ENCODE data around the gene ETV6.

Gene ETV6

GRCh38 chr12:11787437-11787836 lies 138.0 kb downstream of the ETV6 start:
- no peak for DNase-seq (ENCODE audit: low read depth, low spot score)
- H3K4me3 ChIP-seq (ENCODE audit: low read depth, low read length): no peak overlapping the region
- TF ChIP-seq CTCF (IDR thresholded peaks at IDR 0.05; ENCODE audit: low read depth, low read length): no peak
- in situ Hi-C loops (cut with HindIII; ENCODE audit: low sequenced_read_pairs): no loop called here

- TF ChIP-seq CTCF (IDR thresholded peaks at IDR 0.05; ENCODE audit: low read depth, low read length): no peak
Measured at GRCh38 chr12:11787933-11788849, 138.7 kb downstream of the ETV6 start.

GRCh38 chr12:11793921-11794710 lies 144.6 kb downstream of the ETV6 start:
- no peak overlapping the region for H3K4me3 ChIP-seq (ENCODE audit: low read depth, low read length)
- in situ Hi-C loops (cut with HindIII; ENCODE audit: low sequenced_read_pairs): no loop called here
- no peak for TF ChIP-seq CTCF (IDR thresholded peaks at IDR 0.05; ENCODE audit: low read depth, low read length)
- DNase-seq (ENCODE audit: low read depth, low spot score): peak; percentile 63

More at GRCh38 chr12:11787933-11788849, 138.7 kb downstream of the ETV6 start:
- DNase-seq (ENCODE audit: low read depth, low spot score): no peak
- no peak overlapping the region for H3K4me3 ChIP-seq (ENCODE audit: low read depth, low read length)
- in situ Hi-C loops (cut with HindIII; ENCODE audit: low sequenced_read_pairs): no loop called here

- H3K4me3 ChIP-seq (ENCODE audit: low read depth, low read length): no peak overlapping the region
- no peak for TF ChIP-seq CTCF (IDR thresholded peaks at IDR 0.05; ENCODE audit: low read depth, low read length)
- in situ Hi-C loops (cut with HindIII; ENCODE audit: low sequenced_read_pairs): no loop called here
- DNase-seq (ENCODE audit: low read depth, low spot score): no peak
Measured at GRCh38 chr12:11794751-11795150, 145.3 kb downstream of the ETV6 start.

- in situ Hi-C loops (cut with HindIII; ENCODE audit: low sequenced_read_pairs): no loop called here
- no peak for TF ChIP-seq CTCF (IDR thresholded peaks at IDR 0.05; ENCODE audit: low read depth, low read length)
- H3K4me3 ChIP-seq (ENCODE audit: low read depth, low read length): no peak overlapping the region
- DNase-seq (ENCODE audit: low read depth, low spot score): no peak
Measured at GRCh38 chr12:11795192-11795912, 145.9 kb downstream of the ETV6 start.

GRCh38 chr12:11795913-11796459 lies 146.5 kb downstream of the ETV6 start:
- DNase-seq (ENCODE audit: low read depth, low spot score): peak; percentile 89
- TF ChIP-seq CTCF (IDR thresholded peaks at IDR 0.05; ENCODE audit: low read depth, low read length): no peak
- H3K4me3 ChIP-seq (ENCODE audit: low read depth, low read length): no peak overlapping the region
- in situ Hi-C loops (cut with HindIII; ENCODE audit: low sequenced_read_pairs): no loop called here
